Gastrocnemius medialis (tissue), 4 donors: ENCODE results near the gene ZFP62.

Experiments
- POLR2A ChIP-seq, 2 donors: fragments of 450-650 bp; IDR thresholded peaks; one replicate each; pipeline ENCODE4 v1.6.1; 2017; ENCODE audit warnings: antibody characterized with exemption in 2 of 2, mild to moderate bottlenecking in 2 of 2, moderate library complexity in 2 of 2
- TF ChIP-seq, protein P1 (sequence below), 5 experiments: fragments of 450-650 bp in 3 of 5; fragments of 200-600 bp in 2 of 5; sonication (generic) in 2 of 5; IDR thresholded peaks in 4 of 5; conservative IDR thresholded peaks in 1 of 5; 1 replicate in 4 of 5; 2 replicates in 1 of 5; pipeline ENCODE4 v1.5.1; 2016 to 2019; ENCODE audit warnings: antibody characterized with exemption in 5 of 5, mild to moderate bottlenecking in 3 of 5, moderate library complexity in 3 of 5

DNA sequence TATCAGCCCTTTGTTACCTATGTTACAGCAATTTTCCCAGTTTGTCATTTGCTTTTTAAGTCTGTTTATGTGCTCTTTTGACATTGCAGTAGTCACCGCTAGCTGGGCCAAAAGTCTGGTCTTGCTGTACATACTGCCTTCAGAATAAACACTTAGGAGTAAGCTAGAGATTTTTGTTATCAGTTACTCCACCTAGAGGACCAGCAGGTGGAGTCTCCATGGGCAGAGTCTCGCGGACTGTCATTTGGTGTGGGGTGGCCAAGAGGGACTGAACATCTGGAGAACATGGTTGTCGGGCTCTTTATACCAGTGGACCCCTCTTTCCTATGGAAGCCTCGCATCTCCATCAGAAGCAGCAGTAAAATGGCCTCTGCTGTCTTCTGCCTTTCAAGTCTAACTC, 47.7 kb downstream of the ZFP62 start:
- TF ChIP-seq, protein P1, sequence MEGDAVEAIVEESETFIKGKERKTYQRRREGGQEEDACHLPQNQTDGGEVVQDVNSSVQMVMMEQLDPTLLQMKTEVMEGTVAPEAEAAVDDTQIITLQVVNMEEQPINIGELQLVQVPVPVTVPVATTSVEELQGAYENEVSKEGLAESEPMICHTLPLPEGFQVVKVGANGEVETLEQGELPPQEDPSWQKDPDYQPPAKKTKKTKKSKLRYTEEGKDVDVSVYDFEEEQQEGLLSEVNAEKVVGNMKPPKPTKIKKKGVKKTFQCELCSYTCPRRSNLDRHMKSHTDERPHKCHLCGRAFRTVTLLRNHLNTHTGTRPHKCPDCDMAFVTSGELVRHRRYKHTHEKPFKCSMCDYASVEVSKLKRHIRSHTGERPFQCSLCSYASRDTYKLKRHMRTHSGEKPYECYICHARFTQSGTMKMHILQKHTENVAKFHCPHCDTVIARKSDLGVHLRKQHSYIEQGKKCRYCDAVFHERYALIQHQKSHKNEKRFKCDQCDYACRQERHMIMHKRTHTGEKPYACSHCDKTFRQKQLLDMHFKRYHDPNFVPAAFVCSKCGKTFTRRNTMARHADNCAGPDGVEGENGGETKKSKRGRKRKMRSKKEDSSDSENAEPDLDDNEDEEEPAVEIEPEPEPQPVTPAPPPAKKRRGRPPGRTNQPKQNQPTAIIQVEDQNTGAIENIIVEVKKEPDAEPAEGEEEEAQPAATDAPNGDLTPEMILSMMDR (IDR thresholded peaks at IDR 0.05 in 4 of 5, conservative IDR thresholded peaks at IDR 0.05 in 1 of 5) = no peak
- TF ChIP-seq POLR2A (IDR thresholded peaks at IDR 0.05) = no peak
